ENCODE measurements around the gene MMP7.

The MMP7 gene

DNA sequence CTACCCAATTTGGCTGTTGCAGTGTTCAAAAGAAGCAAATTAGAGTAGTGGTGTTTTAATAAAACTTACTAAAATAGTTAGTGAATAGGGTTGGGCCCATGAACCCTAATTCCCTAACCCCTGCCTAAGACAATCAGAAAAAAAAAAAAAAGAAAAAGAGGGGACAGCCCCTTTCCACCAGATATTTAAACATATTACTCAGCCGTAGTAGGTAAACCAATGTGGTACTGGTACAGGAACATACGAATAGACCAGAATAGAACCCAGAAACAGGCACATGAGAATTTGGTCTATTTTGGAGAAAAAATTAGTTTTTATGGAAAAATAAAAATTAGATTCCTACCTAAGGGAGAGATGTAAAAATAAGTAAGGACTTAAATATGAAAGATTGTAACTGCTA lies 38.6 kb downstream of the MMP7 start:
- DNase-seq, result no peak

DNA sequence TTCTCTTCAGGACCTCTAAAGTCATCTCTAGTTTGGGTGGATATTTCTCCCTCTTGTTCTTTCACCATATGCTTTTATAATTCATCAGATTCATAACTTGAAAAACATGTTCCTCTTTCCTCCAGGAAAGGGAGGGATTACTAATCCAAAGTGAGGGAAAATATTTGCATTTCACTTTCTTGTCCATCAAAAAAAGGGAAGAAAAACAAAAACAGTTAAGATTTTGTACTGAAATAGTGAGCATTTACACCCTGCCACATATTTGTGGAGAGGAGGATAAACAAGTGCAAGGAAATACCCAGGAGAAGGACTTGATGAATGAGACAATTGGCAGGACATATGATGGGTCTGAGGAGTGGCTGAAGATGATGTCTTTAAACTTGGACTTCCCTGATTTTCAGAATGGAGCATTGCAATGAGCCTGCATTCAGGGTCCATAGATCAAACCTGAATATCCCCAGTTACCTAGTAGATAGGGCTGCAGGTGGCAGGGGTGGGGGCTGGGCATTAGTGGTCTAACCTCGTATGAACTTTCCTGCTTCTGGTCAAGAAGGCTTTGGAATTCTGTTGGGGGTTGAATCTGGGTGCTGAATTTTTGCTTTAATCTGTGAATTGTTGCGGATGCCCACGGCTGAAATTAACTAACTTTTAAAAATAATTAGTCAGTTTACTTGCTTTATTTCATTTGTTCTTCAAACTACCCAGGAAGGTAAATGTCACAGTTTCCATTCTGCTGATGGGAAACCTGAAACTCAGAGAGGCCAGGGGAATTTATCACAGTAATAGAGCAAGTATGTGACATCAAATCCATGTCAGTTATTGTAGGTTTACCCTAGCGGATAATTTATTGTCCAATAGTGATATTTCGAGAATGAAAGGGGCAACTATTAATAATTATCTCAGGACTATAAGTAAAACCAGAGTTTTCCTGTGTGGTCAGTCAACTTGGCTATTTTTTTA lies 41.1 kb downstream of the MMP7 start:
- no peak for DNase-seq

DNA sequence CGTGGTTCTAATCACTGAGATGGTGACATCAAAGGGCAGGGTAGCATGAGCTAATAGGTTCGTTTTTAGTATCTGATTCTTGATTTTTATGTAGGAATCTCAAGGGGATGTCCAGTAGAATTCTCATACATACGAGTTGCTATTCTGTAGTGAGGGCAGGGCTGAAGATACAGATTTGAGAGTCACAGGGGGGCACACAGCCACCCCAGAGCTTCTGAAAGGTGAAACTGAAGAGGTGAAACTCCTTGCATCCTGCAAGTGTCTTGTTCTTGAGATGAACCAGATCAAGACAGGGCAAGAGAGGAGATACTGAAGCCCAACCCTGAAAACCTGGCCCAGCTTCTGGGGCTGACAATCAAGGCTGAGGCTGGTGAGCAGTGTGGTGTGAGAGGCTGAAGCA lies 42.3 kb downstream of the MMP7 start:
- no peak for DNase-seq

DNA sequence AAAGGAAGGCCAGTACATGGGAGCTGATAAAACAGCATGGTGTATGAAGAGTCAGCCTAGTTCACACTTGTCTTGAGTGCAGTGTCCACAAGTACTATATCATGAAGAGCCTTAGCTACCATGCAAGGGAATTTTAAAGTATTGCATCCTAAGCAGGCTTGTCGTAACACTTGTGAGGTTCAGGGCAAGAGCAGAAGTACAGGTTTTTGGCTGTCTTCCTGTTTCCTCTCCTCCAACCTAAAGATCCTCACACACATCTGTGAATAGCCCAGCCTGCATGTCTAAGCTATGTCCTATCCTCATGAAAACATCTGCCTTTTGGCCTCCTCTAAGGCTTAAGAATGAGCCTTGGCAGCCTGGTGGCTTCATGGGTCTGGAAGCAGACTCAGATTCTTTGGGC lies 43.3 kb downstream of the MMP7 start:
- no peak for DNase-seq

DNA sequence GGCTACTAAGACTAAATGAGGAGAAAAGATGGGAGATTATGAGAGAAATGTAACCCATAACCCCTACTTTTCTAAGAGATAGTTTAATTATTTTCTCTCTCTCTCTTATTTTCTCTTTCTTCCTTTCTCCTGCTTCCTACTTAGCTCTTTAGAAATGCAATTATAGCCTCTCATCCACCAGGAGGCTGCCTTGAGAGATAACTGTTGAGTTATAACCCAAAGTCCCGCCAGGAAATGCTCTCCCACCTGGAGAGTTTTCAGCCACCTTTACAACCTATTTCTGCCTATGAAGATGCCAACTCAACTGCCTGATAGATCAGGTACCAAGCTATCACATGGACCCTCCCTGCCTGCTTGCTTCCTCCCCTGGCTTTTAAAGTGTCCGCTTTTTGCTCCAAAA lies 44.0 kb downstream of the MMP7 start:
- no peak for DNase-seq

DNA sequence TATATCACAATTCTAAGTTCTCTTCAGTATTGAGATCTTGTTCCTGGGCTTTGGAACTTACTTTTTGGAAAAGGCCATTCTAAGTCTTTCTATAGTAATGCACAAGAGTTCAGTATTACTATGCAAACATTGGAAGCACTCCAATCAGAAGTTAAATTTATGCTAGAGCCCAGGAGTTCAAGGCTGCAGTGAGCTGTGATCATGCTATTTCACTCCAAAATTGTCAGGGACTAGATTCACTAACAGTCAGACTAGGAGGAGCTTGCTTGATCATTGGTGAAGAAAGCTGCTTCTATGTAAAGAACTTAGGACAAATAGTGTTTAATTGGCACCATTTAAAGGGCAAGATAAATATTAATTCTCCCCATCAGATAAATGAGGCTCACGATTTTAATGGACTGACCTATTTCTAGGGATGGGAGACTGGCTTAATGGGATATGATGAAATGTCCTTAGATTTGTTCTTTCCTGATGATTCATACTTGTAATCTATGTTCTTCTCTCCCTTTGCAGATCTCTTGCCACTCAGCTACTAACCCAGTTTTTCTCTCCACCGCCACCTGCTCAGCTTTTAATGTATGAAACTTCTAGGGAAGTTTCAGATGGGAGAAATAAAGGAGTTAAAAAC lies 45.3 kb downstream of the MMP7 start:
- no peak for DNase-seq

DNA sequence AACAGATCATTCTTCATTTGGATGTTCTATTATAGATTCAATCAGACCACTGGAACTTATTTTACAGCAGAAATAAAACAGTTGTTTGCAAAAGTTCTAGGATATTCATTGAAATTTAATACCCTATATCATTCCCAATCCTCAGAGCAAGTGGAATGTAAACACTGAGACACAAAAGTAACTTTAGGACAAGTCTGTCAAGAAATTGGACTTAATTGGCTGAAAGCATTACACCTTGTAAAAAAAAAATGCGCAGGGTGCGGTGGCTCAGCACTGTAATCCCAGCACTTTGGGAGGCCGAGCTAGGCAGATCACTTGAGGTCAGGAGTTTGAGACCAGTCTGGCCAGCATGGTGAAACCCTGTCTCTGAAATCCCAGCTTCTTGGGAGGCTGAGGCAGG lies 48.1 kb downstream of the MMP7 start:
- DNase-seq, result no peak

DNA sequence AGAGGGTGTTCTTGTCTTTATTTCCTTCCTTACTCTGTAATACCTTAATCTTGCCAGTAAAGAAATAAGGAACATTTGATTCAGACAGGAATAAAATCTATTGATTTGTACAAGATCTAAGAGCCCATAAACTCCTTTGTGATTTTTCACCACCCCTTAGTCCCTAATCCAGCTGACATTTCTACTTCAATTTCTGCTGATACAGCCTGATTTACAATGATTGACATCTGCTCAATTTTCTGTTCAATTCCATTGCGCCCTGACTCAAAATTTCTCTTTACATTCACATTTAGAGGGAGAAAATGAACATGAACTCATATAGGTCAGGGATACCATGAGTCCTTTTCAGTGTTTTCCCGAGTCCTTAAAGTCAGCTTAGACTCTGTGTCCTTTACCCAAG lies 50.8 kb downstream of the MMP7 start:
- no peak for DNase-seq

DNA sequence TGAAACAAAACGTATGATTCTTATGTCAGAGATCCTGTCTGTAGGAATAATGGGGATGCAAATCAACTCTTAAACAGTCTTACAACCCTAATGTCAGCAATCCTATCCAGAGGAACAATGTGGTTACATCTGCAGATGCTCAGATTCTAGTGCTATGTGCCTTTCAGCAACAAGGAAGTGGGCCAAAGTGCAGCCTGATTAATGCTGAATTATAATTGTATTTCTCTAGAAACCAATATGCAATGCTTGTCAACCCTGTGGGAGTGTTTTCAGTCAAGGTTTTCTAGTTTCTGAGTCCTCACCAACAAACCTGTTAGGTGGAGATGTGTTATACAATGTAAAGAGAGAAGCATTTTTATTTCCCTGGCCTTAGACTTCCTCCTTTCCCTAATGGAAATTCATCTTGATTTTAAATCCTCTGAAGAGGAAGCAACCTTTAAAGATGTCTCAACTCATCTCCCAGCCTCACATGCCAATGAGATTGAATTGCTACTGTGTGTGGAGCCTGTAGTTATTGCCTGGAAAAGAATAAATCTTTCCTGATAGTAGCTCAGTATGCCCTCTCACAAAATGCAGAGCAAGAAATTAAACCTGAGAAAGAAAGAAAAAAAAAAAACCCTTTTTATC lies 51.8 kb downstream of the MMP7 start:
- DNase-seq, result no peak

DNA sequence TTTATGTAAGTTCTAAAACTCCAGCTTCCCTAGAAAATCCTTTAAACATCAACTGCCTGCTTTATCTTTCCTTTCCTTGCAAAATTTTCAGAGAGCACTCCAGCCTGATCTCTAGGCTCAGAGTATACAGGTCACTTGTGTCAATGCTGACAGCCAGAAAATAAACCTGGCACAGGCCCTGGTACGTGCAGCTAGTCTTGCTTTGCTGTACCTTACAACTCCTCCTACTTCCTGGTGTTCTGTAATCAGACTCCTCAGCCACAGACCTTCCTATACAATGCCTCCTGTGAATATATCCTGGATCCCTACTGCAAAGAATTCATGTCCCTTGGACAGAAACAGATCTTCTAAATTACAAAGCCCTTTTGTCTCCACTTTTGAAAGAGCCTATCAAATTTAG lies 53.7 kb downstream of the MMP7 start:
- peak; percentile 12 for DNase-seq

DNA sequence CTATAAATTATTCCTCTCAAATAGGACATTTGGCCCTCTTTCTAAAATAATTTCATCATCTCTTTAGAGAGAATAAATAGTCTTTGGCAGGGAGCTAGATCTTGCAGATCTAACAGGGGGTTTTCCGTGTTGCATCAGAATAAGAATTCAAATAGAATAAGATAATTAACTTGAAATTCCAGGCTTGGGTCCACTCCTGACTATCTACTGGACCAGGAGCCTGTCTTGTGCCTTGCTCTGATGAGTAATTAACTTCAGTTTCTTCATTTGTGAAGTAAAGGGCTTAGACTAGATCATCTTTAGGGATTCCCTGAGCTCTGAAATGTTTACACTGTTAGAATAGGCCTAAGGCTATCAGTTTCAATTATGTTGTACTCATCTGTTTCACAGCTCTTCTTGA lies 54.5 kb downstream of the MMP7 start:
- no peak for DNase-seq

DNA sequence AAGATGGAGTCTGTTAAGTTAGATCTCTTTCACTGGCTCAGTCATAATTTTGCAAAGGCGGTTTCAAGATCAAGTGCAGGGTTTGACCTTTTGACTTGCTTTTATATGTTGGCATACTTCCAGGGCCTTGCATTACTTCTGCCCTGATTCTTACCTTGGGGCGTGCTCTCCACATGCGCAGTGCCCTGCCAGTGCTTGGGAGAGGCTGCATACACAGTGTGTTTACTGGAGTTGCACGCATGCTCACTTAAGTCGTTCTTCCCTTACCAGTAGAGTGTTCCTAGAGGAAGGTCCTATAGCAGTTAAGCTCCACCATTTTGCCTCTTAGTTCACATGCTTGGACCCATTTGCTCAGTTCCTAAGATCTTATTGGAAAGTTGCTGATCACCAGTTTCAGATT lies 57.0 kb downstream of the MMP7 start:
- no peak for DNase-seq

DNA sequence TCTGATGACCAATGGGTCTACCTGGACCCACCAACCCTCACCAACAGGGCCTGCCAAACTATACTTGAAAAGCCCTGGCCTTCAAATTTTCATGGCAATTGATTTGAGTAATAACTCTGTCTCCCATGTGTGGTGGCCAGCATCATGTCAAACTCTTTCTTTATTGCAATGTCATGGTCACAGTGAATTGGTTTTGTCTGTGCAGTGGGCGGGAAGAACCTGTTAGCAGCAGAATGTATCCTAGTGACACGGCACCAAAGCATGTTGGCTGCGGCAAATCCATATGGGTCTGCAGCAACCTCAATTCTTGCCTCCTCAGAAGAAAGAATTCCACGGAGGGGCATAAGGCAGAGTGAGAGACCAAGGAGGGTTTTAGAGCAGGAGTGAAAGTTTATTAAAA lies 58.4 kb downstream of the MMP7 start:
- DNase-seq, result no peak

DNA sequence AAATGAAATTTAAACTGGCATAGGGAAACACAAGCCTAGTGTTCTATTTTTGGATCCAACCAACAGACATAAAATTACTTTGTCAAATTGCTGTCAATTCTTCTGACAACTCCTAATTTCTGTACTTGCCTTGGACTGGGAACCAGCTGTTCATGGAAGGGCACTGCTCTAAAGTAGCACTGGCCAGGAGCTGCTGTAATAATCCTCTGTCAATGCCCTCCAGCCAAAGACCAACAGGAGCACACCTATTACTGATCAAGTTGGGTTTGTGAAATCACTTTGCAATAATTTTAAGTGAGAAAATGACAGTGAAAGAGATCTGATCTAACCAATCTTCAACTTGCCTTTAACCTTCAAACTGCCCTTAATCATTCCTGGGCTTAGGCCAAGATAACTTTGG lies 59.1 kb downstream of the MMP7 start:
- DNase-seq, result no peak
